Activated CD4-positive, alpha-beta T cell treated with anti-CD3 and anti-CD28 coated beads for 36 hours (primary cell): ENCODE data around the gene PGF. TPM values are rescaled to one million over a fixed set of nuclear protein-coding genes. Genes with fewer than 3 reads are reported as not detected.

Source experiments
- ATAC-seq: fragments of 200-7000 bp; cut with Tn5 transposase; one replicate; pipeline ENCODE4 v1.10.0; 2021; ENCODE audit warnings: mild to moderate bottlenecking, moderate library complexity
- CTCF ChIA-PET: fragments of 350-600 bp; sonication (Branson Sonifier 250); formaldehyde crosslinking; loops from one replicate; lab custom pipeline; 2021; ENCODE audit warnings: antibody characterized with exemption; lab: Charles Lee
- POLR2A ChIA-PET: fragments of 350-600 bp; sonication (Branson Sonifier 250); formaldehyde crosslinking; loops from one replicate; lab custom pipeline; 2021; ENCODE audit warnings: antibody characterized with exemption, inconsistent platforms; lab: Charles Lee
- DNase-seq: peaks from one replicate; pipeline ENCODE4 v3.0.0-alpha.2; 2020
- H3K27ac Mint-ChIP-seq: one replicate; pipeline ENCODE4 v1.8.0; 2021; ENCODE audit warnings: mixed read lengths
- H3K27me3 Mint-ChIP-seq: one replicate; pipeline ENCODE4 v1.8.0; 2021; ENCODE audit warnings: mixed read lengths
- H3K36me3 Mint-ChIP-seq: one replicate; pipeline ENCODE4 v1.8.0; 2021; ENCODE audit warnings: low read depth, mixed read lengths
- H3K4me1 Mint-ChIP-seq: one replicate; pipeline ENCODE4 v1.8.0; 2021; ENCODE audit warnings: mixed read lengths
- H3K4me3 Mint-ChIP-seq: one replicate; pipeline ENCODE4 v1.8.0; 2021; ENCODE audit warnings: mild to moderate bottlenecking, moderate library complexity, mixed read lengths
- H3K9me3 Mint-ChIP-seq: one replicate; pipeline ENCODE4 v1.8.0; 2021; ENCODE audit warnings: low read depth, mixed read lengths
- intact Hi-C, 2 experiments: fragments of 100-400 bp; cut with DNase I in 1 of 2; cut with micrococcal nuclease in 1 of 2; formaldehyde crosslinking; loops; one replicate each; pipeline versions ENCODE4 v1.14.2 to v1.15.1; 2022 to 2024; cut with DNase I, micrococcal nuclease
- total RNA-seq, 2 experiments: library from RNA; stranded (reverse); gene quantifications; one replicate each; pipeline ENCODE4 v1.2.3, GENCODE V29; 2021

The PGF gene
- total RNA-seq, 2 experiments from 2014 or later: 0.09 TPM; not detected in 1

DNA sequence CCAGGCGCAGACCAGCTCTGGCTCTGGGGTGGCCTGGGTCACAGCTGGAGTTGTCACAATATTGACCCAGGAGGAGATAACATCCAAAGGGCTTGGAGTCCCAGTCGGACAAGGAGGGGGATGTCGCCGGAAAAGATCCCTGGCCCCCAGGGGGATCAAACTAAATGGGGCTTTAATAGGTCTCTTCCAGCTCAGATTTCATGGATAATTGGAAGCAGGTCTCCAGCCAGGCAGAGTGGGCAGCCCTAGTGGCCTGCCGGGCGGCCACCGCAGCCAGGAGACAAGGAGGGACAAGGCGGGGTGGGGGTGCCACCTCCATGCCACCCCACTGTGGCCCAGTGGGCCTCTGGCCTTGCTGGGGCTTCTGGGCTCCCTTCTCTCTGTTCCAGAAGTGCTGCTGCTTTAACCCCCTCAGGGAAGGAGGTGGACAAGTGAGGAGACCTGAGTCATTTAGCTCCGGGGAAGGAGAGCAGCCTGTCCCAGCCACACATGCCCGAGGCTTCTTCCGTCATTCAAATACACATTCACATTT, 23.1 kb upstream of the PGF start:
- Mint-ChIP-seq H3K27ac (no peak overlapping the region), H3K4me3 (no peak overlapping the region), H3K27me3 (no peaks in the 10 kb centered on the region), H3K9me3 (no peaks in the 10 kb centered on the region), H3K36me3 (no peaks in the 10 kb centered on the region), H3K4me1 (no peaks in the 10 kb centered on the region)
- no peak for DNase-seq
- ChIA-PET CTCF (no interaction called here), POLR2A (interaction anchor here (1.1 kb wide), 1 partner anchor 8 kb away, joined by 3 read pairs; no protein-coding TSS in a partner anchor)
- ATAC-seq: no peak
- intact Hi-C loops: no loop called here

- no peak for DNase-seq
- POLR2A ChIA-PET: no interaction called here
- Mint-ChIP-seq H3K27me3 (no peaks in the 10 kb centered on the region), H3K4me1 (no peaks in the 10 kb centered on the region), H3K27ac (no peak overlapping the region), H3K4me3 (no peak overlapping the region), H3K36me3 (no peaks in the 10 kb centered on the region), H3K9me3 (no peaks in the 10 kb centered on the region)
- CTCF ChIA-PET: no interaction called here
- intact Hi-C loops: no loop called here
- ATAC-seq: no peak
These were observed 22.5 kb upstream of the PGF start for GRCh38 chr14:74977901-74978385.

DNA sequence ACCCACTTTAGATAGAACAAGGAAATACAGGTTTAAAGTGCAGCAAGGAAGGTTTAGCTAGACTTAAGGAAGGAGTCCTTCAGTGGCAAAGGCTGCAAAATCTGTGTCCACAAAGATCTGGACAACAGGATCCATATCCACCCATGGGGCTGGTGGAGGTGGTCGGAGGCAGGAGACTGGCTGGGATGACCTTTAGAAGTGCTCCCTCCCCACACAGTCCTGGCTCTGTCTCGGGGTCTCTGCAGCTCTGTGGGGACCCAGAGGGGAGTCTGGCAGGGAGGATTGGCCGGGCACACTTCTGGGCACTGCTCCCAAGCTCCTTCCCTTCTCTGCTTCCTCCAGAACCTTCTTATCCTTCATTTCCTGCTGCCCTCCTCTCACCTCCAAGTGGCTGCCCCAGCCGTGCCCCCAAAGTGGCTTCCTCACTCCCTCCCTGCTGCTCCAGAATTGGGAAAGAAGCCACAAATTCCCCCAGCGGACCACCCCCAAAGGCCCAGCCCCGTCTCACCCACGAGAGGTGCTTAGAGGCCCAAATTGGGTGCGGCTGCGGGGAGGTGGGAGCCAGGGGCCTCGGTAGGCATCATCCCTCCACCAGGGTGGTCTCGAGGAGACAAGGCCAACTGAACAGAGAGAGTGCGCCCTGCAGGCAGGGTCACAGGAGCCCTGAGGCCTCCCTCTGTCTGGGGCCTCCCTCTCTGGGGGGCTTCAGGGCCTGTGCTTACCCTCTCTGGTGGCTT, 21.9 kb upstream of the PGF start:
- POLR2A ChIA-PET: interaction anchor here (1.5 kb wide), 1 partner anchor 16 kb away, joined by 3 read pairs; no protein-coding TSS in a partner anchor
- Mint-ChIP-seq H3K27ac (no peak overlapping the region), H3K36me3 (no peaks in the 10 kb centered on the region), H3K27me3 (no peaks in the 10 kb centered on the region), H3K4me3 (no peak overlapping the region), H3K4me1 (no peaks in the 10 kb centered on the region), H3K9me3 (no peaks in the 10 kb centered on the region)
- ATAC-seq (no peak), DNase-seq (no peak)
- intact Hi-C loops: no loop called here
- CTCF ChIA-PET: interaction anchor here (0.6 kb wide), 1 partner anchor 117 kb away, joined by 4 read pairs; no protein-coding TSS in a partner anchor

DNA sequence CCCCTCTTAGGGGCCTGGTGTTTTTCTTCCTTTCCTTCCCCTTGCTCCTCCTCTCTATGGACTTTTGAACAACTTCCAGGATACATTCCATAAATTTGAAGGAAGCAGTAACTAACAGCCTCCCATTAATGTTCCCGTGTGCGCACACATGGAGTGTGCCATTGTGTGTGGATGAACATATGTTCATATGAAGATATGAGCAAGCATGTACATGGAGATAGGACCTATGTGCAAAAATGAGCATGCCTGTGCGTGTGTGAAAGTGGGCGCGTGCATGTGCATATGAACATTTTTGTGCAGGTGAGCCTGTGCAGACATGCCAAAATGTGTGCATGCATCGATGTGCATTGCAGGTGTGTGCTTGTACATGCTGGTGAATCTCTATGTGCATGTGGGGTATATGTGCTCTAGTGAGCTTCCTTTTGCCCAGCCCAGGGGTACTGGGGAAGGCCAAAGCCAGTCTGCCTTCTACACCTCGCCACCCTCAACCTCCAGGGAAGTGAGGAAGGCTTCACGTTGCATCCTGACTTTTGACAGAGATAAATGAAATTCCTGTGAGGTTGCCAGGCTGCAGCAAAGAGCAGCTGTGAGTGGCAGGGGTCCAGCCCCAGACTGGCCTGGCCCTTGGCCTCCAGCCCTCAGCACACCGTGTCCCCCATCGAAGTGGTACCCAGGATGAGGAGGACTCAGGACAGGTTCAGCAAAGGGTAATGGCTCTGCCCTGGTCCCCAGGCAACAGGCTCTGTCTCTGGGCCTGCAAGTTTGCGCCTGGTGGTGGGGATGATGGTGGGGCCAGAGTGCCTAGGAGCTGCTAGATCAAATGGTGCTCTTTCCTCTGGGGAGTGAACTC, 21.1 kb upstream of the PGF start:
- no peak for ATAC-seq
- H3K27me3 Mint-ChIP-seq: no peaks in the 10 kb centered on the region
- CTCF ChIA-PET: interaction anchor here (0.6 kb wide), 1 partner anchor 116 kb away, joined by 4 read pairs; no protein-coding TSS in a partner anchor
- H3K36me3 Mint-ChIP-seq: no peaks in the 10 kb centered on the region
- no peak overlapping the region for H3K4me3 Mint-ChIP-seq
- DNase-seq: no peak
- no peak overlapping the region for H3K27ac Mint-ChIP-seq
- intact Hi-C loops: no loop called here
- POLR2A ChIA-PET: interaction anchor here (1.5 kb wide), 1 partner anchor 15 kb away, joined by 3 read pairs; no protein-coding TSS in a partner anchor
- no peaks in the 10 kb centered on the region for H3K4me1 Mint-ChIP-seq
- H3K9me3 Mint-ChIP-seq: no peaks in the 10 kb centered on the region

- no peaks in the 10 kb centered on the region for H3K36me3 Mint-ChIP-seq
- POLR2A ChIA-PET: no interaction called here
- H3K27ac Mint-ChIP-seq: no peak overlapping the region
- H3K4me1 Mint-ChIP-seq: no peaks in the 10 kb centered on the region
- no peaks in the 10 kb centered on the region for H3K9me3 Mint-ChIP-seq
- intact Hi-C loops: no loop called here
- ATAC-seq (no peak), DNase-seq (no peak)
- no peaks in the 10 kb centered on the region for H3K27me3 Mint-ChIP-seq
- CTCF ChIA-PET: interaction anchor here (0.6 kb wide), 1 partner anchor 612 kb away, joined by 3 read pairs; no protein-coding TSS in a partner anchor
- no peak overlapping the region for H3K4me3 Mint-ChIP-seq
These were observed 19.8 kb upstream of the PGF start for GRCh38 chr14:74975059-74975810.

DNA sequence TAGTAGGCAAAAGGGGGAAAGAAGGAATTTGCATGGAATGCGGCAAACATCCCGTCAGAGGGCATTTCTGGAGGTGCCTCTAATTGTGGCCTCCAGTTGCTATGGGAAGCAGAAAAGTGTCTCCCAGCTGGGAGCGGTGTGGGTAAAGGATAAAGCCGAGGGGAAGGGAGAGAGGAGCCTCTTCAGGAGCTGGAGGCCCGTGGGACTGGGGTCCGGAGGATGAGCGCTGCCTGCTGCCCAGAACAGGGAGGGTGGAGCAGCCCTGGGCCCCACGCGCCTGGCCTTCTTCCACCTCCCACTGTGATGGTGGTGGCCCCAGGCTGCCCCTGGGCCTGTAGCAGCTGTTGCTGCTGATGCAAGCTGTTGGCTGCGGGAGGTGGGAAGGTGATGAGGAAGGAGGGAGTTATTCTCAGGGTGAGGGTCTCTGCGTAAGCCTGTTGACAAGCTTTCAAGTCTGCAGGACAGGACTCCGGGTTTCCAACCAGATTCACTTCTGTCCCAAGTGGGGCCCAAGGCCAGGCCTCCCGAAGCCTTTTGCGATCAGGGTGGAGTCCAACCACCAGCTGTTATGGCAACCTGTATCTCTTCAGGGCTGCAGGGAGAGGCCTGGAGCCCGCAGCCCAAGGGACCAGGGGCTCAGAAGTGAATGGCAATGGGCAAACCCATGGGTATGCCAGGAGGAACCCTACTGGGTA, 19.1 kb upstream of the PGF start:
- no peaks in the 10 kb centered on the region for H3K27me3 Mint-ChIP-seq
- DNase-seq: no peak

DNA sequence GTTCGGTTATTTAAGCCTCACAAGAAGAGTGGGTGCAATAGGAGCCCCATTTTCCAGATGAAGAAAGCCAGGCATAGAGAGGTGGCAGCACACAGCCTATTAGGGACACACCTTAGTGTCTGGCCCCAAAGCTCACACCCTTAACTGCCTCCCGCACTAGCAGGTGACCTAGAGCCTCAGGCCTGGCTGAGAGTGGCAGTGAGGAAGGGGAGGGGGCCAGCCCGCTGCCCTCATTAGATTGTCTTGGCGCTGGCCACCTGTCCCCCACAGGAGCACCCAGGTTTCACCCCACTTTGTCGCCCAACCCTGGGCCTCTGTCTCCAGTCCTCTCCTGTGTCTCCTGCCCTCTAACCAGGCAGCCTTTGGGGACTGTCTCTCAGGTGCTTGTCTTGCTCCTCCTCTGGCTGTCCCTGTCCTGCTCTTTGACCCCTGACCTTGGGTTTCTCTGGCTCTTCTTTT, 18.5 kb upstream of the PGF start:
- no peaks in the 10 kb centered on the region for H3K36me3 Mint-ChIP-seq
- ChIA-PET POLR2A (interaction anchor here (0.6 kb wide), 1 partner anchor 1011 kb away, joined by 9 read pairs; no protein-coding TSS in a partner anchor), CTCF (interaction anchor here (0.6 to 1.0 kb wide), 2 partner anchors 11 to 18 kb away, joined by 3 read pairs; no protein-coding TSS in a partner anchor)
- intact Hi-C loops: no loop called here
- H3K9me3 Mint-ChIP-seq: no peaks in the 10 kb centered on the region
- H3K4me1 Mint-ChIP-seq: no peaks in the 10 kb centered on the region
- no peak overlapping the region for H3K4me3 Mint-ChIP-seq
- no peak overlapping the region for H3K27ac Mint-ChIP-seq
- ATAC-seq (no peak), DNase-seq (no peak)
- no peaks in the 10 kb centered on the region for H3K27me3 Mint-ChIP-seq

More for the DNA sequence above, 19.1 kb upstream of the PGF start:
- no peak for ATAC-seq
- intact Hi-C loops: no loop called here
- ChIA-PET POLR2A (no interaction called here), CTCF (no interaction called here)
- Mint-ChIP-seq H3K4me1 (no peaks in the 10 kb centered on the region), H3K27ac (no peak overlapping the region), H3K9me3 (no peaks in the 10 kb centered on the region), H3K36me3 (no peaks in the 10 kb centered on the region), H3K4me3 (no peak overlapping the region)

DNA sequence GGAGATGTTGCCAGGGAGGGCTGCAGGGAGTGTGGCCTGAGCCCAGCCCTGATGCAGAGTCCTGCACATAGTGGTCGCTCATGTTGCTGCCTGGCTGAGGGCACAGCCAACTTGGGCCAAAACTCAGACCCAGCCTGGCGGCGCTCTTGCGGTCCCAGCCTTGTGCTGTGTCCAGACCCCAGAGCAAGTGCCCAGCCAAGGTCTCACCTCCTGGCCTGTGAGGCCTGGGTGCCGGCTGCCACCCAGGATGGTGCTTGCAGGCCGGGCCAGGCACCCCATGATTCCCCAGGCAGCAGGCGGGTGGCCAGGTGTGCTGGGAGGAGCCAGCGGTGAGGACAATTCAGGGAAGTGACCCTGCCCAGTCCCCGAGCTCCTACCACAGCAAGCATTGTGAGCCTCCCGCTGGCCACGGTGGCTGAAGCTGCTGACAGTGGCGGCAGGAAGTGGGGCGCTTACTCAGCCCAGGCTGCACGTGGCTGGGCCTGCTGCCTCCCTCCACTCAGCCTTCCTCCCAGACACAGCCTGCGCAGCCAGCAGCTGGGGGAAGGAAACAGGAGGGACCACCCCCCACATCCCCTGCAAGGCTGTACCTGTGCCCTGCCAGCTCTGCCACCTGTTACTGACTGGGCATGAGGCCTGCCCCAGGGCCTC, 17.7 kb upstream of the PGF start:
- peak; percentile 88 for ATAC-seq
- intact Hi-C loops: no loop called here
- Mint-ChIP-seq H3K4me1 (no peaks in the 10 kb centered on the region), H3K36me3 (no peaks in the 10 kb centered on the region), H3K4me3 (no peak overlapping the region), H3K27ac (no peak overlapping the region), H3K27me3 (no peaks in the 10 kb centered on the region), H3K9me3 (no peaks in the 10 kb centered on the region)
- CTCF ChIA-PET: interaction anchor here (0.6 to 1.0 kb wide), 2 partner anchors 11 to 19 kb away, joined by 3 read pairs; no protein-coding TSS in a partner anchor
- POLR2A ChIA-PET: interaction anchor here (0.6 kb wide), 1 partner anchor 1011 kb away, joined by 9 read pairs; no protein-coding TSS in a partner anchor
- DNase-seq: peak; percentile 62

GRCh38 chr14:74968811-74969210, 13.4 kb upstream of the PGF start:
- H3K9me3 Mint-ChIP-seq: no peaks in the 10 kb centered on the region
- no peaks in the 10 kb centered on the region for H3K36me3 Mint-ChIP-seq
- no peak for DNase-seq
- H3K27me3 Mint-ChIP-seq: peaks cover 2% of the 10 kb centered on the region
- H3K4me3 Mint-ChIP-seq: no peak overlapping the region
- no peak for ATAC-seq
- H3K4me1 Mint-ChIP-seq: no peaks in the 10 kb centered on the region
- no peak overlapping the region for H3K27ac Mint-ChIP-seq
- intact Hi-C loops: no loop called here
- CTCF ChIA-PET: interaction anchor here (0.6 to 1.5 kb wide), 6 partner anchors 19 to 174 kb away, joined by 3 to 5 read pairs (median 3); no protein-coding TSS in a partner anchor
- POLR2A ChIA-PET: no interaction called here
